Measurements from ENCODE around the gene HPD.
A peak's percentile ranks its signal among the peaks of the same experiment; 100 is the strongest.
"Not testable (repeated sequence)": the region's sequence is repeated elsewhere in the genome, so short reads cannot be mapped to it uniquely, and the experiment has no call there.

Gene HPD

DNA sequence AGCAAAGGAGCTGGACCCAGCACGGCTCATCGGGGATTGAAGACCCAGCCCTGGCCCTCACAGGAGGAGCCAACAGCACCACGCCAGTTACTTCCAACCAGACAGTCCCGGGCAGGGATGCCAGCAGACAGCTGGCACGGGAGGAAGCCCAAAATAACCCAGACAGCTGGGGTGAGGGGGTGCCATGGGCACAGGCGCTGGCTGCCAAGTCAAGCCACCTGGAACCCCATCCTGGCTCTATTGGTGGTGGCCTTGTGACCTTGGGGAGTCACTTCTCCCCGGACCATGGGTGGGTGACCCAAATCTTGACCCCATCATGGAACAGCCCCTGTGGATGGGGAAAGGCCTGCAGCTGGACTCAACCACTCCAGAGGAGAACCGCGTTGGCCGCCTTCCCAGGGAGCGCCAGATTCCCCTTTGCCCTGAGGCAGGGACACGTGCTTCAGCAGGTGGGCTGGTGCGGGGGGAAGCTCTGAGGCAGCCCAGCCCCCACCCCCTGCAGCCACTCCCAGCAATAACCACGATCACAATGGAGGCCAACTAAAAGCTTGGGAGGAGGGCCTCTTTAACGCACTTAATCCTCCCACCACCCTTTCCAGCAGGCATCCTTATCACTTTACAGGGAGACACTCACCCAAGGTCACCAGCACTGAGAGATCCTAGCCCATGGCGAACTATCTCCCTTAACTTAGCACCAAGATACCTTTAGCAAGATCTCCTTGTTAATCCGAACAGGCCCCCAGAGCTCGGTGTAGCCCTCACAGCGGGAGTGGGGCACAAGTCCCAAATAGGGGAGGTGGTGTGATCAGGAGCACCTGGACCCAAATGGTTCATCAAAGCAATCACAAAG, 60.5 kb downstream of the HPD start:
- DNase-seq, result no peak

DNA sequence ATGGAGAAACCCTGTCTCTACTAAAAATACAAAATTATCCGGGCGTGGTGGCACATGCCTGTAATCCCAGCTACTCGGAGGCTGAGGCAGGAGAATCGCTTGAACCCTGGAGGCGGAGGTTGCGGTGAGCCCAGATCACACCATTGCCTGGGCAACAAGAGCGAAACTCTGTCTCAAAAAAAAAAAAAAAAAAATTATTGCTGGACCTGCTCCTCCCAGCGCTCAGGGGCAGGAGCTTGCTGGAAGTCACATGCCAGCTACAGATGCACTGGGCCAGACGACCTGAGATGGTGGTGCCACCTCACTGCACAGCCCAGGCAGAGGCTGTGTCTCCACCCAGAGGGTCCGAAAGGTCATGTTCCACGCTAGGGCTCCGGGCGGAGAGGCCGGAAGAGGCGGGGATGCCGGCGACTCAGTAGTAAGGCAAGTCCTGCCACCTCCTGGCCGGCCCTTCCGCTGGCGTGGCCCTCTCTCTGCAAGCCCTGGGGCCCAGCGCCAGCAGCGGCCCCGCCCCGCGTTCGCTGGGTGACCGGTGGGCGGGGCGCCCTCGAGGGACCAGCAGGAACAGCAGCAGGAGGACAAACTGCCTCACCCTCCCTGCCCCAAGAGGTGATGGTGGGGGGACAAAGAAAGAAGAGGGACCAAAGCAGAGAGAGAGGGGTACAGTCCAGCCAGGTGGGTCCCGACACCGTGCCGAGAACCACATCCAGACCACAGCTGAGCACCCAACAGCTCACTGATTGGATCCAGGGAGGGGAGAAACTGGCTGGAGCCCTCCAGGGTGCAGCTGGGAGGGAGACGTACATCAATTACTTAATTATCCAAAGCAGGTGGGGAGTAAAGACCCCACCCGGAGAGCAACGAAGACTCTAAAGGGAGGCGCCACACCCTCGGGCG, 61.6 kb downstream of the HPD start:
- no peak for DNase-seq

DNA sequence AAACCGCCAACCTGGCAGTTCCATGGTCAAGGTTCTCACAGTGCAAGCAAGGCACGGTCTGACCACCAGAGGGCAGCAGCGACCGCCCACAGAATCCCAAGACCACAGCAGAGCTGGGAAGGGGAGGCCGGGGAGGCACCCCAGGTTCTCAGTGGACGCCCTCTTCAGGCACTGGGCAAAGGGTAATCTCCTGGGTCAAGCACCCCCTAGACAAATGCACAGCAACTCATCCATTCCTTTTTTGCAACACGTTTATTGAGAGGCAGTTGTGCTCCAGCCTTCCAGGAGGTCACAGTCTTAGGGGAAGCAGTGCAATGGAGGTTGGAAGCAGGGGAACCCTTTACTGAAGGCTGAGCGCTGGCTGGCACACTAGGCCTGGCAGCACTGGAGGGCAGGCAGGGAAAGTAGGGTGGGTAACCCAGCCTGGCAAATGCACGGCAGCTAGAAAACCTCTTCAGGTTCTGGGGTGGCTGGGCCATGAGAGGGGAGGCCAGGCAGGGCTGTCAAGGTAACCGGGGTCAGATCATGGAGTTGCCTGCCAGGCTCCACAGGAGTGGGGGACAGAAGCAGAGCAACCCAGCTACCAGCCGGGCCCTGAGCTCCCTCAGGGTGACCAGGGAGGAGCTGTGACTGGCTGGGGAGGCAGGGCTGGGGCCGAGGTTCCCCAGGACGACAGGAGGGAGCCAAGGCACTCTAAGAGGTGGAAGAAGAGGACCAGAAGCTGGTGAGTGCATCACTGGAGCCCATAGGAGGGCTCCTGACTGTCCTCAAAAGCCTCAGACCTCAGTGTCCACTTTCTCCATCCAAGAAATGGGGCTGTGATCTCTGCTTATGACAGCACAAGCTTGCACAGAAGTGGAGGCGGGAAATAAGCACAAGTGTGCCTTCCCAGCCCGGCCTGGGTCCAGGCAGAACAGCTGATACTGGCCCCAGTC, 63.4 kb downstream of the HPD start:
- peak; percentile 89 for DNase-seq

DNA sequence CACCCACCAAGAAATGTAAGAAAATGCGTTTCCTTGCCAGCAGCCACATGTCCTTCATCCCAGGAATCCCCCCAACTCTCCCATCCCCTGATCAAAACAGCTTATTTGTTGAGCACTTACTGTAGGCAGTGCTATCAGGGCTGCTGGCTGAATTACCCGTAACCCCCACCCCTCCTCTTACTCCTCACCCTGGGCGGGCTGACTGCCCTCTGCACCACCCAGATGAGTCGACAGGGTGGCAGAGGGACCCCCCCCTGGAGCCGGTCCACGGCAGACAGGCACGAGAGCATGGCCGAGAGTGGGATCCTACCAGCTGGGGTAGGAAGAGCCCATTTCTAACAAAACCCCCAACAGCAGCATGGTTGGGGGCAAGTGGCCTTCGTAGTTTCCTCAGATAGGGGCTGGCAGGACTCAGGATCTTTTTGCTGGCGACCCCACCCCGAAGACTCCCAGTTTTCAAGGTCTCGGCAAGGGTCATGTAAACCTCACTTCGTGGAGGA, 64.1 kb downstream of the HPD start:
- peak; percentile 54 for DNase-seq

DNA sequence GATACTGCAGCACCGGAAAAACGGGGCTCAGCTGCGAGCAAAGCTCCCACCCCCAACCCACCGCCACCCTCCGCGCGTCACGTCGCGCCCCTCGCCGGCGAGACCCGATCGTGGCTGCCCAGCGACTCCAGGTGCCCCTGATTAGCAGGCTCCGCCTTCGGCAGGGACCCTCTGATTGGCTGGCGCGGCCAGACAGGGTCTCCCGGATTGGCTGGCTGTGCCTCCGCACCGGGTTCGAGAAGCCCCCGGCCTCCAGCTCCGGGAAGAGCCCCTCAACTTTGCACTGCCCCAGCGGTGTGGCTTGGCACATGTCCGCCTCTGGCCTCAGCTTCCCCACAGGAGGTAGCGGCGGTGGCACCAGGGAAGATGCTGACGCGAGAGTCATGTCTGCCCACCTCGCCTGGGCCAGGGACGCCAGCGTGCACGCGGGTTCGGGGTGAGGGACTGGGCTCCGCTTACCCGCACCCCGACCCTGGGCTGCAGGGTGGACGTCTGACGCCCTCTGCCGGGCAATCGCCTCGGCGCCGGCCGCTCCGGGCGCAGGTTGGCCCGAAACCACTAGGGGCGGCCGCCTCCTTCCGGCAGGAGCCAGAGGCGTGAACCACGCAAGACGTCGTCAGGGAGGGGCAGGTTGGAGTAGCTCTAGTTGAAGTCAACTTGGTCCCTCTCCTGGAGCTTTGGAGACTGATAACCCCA, 64.7 kb downstream of the HPD start:
- peak; percentile 97 for DNase-seq

DNA sequence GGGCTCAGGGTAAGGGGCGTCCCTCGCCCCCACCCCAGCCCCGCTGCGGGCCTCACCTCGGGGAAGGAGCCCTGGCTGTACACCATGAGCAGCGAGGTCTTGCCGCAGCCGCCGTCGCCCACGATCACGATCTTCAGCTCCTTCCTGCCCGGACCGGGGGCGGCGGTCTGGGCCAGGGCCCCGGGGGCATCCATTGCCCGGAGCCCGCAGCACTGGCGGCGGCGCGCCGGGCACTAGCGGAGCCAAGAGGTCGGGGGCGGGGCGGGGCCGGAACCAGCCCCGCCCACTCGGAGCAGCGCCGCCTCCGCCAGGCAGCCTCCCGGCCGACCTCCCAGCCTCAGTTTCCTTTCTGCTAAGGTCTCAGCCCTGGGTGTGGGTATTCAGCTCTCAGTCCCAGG, 65.2 kb downstream of the HPD start, which contains the start of gene RHOF:
Gene RHOF, minus strand, starts transcription at position 249 of the 398 bp plus-strand sequence. Its CDS starts 55 bp downstream, at position 194.
- DNase-seq, result peak; percentile 84

DNA sequence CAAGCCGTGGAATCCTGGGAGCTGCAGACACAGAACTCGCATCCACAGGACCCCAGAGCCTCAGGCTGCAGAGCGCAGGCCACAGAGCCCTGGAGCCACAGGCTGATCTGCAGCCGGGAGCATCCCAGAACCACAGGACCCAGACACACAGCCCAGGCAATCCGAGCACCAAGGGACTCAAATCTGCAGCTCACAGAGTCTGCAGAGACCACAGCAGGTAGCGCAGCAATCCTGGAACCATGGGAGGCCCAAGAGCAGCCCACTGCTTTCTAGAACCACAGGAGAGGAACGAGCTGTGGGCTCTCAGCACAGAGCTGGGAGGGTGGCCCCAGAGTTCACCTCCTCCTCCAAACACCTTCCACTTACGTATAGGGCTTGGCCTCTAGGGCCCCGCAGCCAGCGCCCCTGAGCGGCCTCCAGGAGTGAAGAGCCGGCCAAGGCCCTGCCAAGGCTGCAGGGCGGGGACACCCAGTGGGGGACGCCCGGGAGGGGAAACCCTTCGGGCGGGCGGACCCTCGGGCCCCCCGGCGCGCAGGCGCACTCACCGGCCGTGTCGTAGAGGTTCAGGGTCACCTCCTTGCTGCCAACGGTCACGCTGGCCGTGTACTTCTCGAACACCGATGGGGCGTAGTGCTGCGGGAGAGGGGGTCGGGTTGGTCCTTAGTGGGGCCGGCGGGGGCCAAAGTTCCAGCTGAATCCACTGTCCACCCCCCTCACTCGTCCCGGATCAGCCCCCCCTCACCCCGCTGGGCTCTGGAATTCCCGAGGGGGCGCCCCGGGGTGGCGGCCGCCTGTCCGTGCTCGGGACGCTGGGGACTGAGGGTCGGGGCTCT, 65.8 kb downstream of the HPD start:
- DNase-seq, result peak; percentile 69

DNA sequence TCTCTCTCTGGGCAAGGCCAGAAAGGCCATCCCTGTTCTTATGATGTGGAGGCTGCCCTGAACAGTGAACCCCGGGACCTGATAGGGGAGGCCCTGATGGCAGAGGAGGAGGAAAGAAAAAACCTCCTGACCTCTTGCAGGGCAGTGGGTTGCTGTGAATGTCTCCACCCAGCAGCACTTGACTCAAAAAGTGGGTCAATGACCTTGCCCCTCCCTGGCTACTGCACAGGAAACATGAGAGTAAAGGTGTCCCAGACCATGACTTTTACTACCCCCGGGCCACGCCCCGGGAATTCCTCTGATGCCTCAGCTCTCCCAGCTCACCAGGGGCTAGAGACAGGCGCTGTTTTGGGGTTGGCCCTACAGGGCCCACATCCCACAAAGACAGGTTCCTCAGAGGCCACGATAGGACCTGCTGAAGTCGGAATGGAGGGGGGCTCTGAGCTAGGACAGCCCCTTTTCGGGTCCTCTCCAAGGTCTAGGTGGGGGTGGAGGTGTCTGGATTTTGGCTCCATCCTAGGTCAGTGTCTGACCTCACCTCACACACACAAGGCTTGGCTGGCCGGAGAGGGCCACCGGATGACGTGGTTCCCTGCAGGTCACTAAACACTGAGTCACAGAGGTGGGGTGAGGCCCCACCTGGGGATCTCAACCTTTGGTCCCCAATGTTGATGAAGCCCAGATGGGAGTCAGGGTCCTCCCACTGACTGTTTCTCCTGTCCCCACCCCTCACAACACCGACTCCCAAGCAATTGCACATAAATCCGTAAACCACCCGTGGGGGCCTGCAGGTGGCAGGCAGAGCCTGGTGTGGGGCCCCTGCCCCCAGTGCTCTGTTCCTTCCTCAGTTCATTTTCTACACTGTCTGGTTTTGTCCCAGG, 66.7 kb downstream of the HPD start:
- peak; percentile 56 for DNase-seq

DNA sequence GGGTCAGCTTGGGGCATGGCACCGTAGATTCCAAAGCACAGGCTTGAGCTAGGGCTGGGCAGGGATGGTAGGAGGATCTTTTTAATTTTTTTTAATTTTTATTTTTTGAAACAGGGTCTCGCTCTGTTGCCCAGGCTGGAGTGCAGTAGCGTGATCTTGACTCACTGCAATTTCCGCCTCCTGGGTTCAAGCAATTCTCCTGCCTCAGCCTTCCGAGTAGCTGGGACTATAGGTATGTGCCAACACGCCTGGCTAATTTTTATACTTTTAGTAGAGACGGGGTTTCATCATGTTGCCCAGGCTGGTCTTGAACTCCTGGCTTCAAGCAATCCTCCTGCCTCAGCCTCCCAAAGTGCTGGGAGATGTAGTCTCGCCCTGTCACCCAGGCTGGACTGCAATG, 67.9 kb downstream of the HPD start:
- DNase-seq, result not testable (repeated sequence)

DNA sequence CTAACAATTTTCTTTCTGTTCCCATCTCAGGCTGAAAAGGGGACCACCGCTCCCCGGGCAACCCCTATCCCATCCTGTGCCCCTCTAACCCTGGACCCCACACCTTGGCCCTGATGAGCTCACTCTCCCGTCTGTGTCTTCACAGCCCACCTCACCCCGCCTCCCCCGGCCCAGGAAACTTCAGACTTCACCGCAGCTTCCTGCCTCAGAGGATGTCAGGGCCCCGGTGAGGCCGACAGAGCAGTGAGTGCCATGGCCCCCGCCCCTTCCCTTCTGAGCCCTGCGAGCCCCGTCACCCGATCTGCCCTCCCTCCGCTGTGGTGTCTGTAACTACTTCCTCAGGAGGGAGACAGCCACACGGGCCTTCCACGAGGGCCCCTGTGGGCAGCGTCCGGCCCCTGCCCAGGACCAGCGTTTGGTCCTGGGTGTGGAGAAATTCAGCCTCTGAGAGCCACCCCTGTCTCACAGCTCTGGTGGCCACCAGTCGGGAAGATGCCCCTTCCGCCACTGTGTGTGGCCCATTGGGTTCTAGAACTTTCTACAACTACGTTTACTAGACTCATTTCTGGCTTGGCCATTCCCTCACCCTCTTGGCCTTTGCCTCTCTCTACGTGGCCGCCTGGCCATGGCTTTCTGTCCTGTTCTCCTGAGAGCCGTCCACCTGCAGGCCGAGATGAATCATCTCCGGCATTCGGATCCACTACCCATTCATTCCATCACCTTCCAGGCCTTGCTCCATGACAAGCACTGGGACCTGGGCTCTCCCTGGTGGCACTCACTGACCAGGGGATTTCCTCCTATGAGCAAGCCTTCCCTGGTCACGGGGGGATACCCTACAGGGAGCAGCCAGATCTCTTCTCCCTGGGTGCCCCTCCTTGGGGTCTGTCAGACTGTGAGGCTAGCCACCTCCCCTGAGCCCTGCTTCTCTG, 68.6 kb downstream of the HPD start:
- DNase-seq, result peak; percentile 96

Data from activated CD4-positive, alpha-beta T cell treated with anti-CD3 and anti-CD28 coated beads, Interleukin-10, Interleukin-2, amounts not matched to agents 100 ng/mL and 50 ng/mL, durations not matched to agents 16 hours and 8 hours (primary cell).